ENCODE data around the gene SPP2.

DNA sequence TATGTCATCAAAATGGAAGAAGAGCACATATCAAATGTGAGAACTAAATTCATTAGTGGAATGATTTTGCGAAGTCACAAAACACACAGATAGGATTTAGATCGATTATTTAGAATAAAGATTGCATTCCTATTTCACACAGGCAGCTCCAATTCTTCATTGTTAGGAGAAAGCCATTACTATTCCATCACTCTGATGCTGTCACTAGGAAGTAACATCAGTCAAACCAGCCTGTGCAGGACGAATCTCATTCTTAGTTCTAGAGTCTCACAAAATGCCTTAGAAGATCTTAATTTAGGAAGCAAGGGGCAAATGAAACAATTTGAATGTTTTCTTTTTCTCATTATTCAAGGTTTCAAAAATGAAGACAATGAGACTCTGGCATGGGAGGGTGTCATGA lies 44.0 kb upstream of the SPP2 start:
- TF ChIP-seq, protein P1, sequence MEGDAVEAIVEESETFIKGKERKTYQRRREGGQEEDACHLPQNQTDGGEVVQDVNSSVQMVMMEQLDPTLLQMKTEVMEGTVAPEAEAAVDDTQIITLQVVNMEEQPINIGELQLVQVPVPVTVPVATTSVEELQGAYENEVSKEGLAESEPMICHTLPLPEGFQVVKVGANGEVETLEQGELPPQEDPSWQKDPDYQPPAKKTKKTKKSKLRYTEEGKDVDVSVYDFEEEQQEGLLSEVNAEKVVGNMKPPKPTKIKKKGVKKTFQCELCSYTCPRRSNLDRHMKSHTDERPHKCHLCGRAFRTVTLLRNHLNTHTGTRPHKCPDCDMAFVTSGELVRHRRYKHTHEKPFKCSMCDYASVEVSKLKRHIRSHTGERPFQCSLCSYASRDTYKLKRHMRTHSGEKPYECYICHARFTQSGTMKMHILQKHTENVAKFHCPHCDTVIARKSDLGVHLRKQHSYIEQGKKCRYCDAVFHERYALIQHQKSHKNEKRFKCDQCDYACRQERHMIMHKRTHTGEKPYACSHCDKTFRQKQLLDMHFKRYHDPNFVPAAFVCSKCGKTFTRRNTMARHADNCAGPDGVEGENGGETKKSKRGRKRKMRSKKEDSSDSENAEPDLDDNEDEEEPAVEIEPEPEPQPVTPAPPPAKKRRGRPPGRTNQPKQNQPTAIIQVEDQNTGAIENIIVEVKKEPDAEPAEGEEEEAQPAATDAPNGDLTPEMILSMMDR (IDR thresholded peaks at IDR 0.05), result no peak
- TF ChIP-seq, protein P2, sequence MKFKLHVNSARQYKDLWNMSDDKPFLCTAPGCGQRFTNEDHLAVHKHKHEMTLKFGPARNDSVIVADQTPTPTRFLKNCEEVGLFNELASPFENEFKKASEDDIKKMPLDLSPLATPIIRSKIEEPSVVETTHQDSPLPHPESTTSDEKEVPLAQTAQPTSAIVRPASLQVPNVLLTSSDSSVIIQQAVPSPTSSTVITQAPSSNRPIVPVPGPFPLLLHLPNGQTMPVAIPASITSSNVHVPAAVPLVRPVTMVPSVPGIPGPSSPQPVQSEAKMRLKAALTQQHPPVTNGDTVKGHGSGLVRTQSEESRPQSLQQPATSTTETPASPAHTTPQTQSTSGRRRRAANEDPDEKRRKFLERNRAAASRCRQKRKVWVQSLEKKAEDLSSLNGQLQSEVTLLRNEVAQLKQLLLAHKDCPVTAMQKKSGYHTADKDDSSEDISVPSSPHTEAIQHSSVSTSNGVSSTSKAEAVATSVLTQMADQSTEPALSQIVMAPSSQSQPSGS (CRISPR knock-in tag; IDR thresholded peaks at IDR 0.05; ENCODE audit: borderline replicate concordance, low read depth), result no peak
- TF ChIP-seq, protein P3, sequence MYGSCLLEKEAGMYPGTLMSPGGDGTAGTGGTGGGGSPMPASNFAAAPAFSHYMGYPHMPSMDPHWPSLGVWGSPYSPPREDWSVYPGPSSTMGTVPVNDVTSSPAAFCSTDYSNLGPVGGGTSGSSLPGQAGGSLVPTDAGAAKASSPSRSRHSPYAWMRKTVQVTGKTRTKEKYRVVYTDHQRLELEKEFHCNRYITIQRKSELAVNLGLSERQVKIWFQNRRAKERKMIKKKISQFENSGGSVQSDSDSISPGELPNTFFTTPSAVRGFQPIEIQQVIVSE (CRISPR knock-in tag; IDR thresholded peaks at IDR 0.05; ENCODE audit: borderline replicate concordance), result no peak
- TF ChIP-seq, protein P4, sequence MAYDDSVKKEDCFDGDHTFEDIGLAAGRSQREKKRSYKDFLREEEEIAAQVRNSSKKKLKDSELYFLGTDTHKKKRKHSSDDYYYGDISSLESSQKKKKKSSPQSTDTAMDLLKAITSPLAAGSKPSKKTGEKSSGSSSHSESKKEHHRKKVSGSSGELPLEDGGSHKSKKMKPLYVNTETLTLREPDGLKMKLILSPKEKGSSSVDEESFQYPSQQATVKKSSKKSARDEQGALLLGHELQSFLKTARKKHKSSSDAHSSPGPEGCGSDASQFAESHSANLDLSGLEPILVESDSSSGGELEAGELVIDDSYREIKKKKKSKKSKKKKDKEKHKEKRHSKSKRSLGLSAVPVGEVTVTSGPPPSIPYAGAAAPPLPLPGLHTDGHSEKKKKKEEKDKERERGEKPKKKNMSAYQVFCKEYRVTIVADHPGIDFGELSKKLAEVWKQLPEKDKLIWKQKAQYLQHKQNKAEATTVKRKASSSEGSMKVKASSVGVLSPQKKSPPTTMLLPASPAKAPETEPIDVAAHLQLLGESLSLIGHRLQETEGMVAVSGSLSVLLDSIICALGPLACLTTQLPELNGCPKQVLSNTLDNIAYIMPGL (CRISPR knock-in tag; IDR thresholded peaks at IDR 0.05), result no peak
- TF ChIP-seq JAZF1 (CRISPR knock-in tag; IDR thresholded peaks at IDR 0.05), result no peak
- TF ChIP-seq NFE2L1 (CRISPR knock-in tag; IDR thresholded peaks at IDR 0.05), result no peak
- no peak for TF ChIP-seq ESRRA (CRISPR knock-in tag; IDR thresholded peaks at IDR 0.05; ENCODE audit: borderline replicate concordance)
- TF ChIP-seq, protein P5, sequence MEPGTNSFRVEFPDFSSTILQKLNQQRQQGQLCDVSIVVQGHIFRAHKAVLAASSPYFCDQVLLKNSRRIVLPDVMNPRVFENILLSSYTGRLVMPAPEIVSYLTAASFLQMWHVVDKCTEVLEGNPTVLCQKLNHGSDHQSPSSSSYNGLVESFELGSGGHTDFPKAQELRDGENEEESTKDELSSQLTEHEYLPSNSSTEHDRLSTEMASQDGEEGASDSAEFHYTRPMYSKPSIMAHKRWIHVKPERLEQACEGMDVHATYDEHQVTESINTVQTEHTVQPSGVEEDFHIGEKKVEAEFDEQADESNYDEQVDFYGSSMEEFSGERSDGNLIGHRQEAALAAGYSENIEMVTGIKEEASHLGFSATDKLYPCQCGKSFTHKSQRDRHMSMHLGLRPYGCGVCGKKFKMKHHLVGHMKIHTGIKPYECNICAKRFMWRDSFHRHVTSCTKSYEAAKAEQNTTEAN (CRISPR knock-in tag; IDR thresholded peaks at IDR 0.05), result no peak
- no peak for TF ChIP-seq ZNF121 (CRISPR knock-in tag; IDR thresholded peaks at IDR 0.05)
- TF ChIP-seq, protein P6, sequence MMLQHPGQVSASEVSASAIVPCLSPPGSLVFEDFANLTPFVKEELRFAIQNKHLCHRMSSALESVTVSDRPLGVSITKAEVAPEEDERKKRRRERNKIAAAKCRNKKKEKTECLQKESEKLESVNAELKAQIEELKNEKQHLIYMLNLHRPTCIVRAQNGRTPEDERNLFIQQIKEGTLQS (CRISPR knock-in tag; conservative IDR thresholded peaks at IDR 0.05), result no peak
- TF ChIP-seq GTF2I (CRISPR knock-in tag; conservative IDR thresholded peaks at IDR 0.05), result no peak
- TF ChIP-seq, protein P7, sequence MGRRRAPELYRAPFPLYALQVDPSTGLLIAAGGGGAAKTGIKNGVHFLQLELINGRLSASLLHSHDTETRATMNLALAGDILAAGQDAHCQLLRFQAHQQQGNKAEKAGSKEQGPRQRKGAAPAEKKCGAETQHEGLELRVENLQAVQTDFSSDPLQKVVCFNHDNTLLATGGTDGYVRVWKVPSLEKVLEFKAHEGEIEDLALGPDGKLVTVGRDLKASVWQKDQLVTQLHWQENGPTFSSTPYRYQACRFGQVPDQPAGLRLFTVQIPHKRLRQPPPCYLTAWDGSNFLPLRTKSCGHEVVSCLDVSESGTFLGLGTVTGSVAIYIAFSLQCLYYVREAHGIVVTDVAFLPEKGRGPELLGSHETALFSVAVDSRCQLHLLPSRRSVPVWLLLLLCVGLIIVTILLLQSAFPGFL (CRISPR knock-in tag; IDR thresholded peaks at IDR 0.05; ENCODE audit: borderline replicate concordance), result no peak

All from WTC11 (cell line).